HG03025 (cell line): Measurements from ENCODE around the gene TMEM123.

Source experiments
- ATAC-seq: cut with Tn5 transposase; IDR thresholded peaks from one replicate; pipeline ENCODE4 v1.9.1; 2021; ENCODE audit warnings: mild to moderate bottlenecking, moderate library complexity; ENCODE audit not compliant: unreplicated experiment, low FRiP score

The TMEM123 gene, protein sequence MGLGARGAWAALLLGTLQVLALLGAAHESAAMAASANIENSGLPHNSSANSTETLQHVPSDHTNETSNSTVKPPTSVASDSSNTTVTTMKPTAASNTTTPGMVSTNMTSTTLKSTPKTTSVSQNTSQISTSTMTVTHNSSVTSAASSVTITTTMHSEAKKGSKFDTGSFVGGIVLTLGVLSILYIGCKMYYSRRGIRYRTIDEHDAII

DNA sequence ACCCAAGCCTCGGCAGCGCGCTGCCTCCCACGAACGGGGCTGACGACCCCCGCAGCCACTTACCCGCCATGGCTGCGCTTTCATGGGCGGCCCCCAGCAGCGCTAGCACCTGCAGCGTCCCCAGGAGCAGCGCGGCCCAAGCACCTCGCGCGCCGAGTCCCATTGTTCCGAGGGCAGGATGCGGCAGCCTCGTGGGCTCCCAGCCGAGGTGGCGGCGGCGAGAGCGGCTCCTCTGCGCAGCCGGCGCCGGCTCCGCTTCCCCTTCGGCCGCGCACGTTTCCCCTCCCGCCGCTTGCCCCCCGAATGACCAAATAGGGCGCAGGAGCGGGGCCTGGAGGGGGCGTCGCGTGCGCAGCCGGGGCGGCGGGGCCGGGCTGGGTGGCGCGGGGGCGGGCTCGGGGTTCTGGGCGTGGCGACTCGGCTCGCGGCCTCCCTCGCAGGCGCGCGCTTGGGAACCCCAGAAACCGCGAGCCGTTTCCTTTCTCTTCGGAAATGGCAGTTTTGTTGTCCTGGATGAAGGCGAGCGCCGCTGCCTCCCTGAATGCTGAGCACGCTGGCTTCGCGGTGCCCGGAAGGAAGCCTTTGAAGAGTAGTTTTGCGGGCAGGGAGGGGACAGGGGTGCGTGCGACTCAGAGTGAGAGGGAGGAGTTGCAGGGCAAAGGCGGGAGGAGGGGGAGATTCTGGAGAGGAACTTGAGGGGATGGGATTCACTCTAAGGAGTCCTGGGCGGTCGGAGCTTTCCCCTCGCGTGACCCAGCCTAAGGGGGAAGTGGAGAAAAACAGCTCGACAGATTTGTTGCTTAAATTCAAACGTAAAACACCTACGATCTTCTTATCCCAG lies at the start of gene TMEM123:
Gene TMEM123 (minus strand): TSS at position 305 of the 841 bp plus-strand sequence. CDS start 142 bp downstream, at position 163.
- ATAC-seq: peak; percentile 63

- no peak for ATAC-seq
Measured at GRCh38 chr11:102500829-102501228, 48.3 kb upstream of the TMEM123 start.

DNA sequence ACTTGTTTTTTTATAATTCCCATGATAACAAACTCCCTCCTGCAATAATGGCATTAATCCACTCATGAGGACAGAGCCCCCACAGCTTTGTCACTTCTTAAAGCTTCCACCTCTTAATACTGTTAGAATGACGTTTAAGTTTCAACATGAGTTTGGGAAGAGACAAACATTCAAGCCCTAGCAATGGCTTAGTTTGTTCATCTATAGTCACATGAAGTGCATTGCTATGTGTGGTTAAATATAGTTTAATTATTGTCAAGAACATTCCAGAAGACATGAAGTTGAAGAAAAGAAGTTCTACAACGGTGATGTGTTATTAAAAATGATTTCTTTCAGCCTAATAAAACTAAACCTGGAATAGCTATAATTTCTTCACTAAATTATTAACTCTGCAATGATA lies 47.4 kb upstream of the TMEM123 start:
- ATAC-seq: no peak

DNA sequence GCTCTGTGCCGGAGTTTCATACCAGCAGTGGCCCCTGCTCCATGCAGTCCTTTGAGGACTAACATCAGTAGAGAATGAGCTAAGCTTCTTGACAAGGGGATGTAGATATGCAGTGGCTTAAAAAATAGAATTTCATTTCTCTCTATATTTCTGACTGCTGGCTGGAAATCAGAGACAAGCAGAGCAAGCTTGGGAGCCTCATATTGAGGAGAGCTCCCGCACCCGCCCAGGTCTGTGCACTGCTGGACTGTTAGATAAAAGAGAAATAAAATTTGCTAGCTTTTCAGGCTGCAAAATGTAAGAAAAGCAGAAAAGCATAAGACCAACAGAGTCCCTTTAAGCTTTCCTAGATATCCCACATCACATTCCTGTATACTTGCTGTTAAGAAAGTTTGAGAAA lies 46.6 kb upstream of the TMEM123 start:
- no peak for ATAC-seq

DNA sequence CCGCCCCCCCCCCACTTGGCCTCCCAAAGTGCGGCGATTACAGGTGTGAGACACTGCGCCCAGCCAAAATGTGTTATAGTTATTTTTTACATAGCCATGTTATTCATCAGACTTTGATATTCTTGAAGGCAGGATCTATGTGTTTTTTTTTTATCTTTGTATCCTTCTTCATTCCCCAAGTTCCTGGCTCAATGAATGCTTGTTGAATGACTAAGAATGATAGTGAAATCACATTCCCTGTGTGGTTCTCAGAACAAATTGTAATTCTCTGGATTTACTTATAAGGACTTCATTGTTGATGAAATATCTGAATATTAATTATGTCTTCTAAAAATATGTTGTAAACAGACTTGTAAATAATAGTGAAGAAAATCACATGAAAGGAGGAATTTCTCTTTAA lies 44.5 kb upstream of the TMEM123 start:
- no peak for ATAC-seq

GRCh38 chr11:102495161-102496042 lies 42.8 kb upstream of the TMEM123 start:
- ATAC-seq: peak; percentile 86

DNA sequence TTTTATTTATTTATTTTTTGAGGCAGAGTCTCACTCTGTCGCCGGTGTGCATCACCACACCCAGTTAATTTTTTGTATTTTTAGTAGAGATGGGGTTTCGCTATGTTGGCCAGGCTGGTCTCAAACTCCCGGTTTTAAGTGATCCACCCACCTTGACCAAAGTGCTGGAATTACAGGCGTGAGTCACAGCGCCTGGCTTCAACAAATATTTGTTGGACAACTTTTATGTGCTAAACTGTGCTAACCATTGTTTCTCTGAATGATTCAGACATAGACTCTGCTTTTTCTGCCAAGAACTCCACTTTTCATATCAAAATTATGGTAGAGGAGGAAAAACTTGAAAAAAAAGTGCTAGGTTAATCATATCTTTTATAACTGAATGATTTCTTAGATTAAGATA lies 41.7 kb upstream of the TMEM123 start:
- ATAC-seq: no peak

DNA sequence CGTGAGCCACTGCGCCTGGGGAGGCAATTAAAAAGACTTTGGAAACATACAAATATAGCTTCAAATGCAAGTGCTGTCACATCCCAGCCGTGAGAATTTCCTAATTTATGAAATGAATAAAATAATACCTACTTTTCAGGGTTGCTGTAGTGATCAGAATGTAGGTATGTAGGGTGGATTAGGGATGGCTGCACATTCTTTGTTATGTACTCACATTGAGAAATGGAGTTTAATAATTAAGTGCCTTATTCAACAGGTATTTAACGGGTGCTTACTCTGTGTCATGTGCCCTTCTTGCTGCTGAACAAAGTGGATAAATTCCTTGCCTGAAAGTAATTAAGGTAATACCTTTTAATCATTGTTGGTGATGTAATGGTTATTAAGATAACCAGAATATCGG lies 41.0 kb upstream of the TMEM123 start:
- ATAC-seq: no peak

DNA sequence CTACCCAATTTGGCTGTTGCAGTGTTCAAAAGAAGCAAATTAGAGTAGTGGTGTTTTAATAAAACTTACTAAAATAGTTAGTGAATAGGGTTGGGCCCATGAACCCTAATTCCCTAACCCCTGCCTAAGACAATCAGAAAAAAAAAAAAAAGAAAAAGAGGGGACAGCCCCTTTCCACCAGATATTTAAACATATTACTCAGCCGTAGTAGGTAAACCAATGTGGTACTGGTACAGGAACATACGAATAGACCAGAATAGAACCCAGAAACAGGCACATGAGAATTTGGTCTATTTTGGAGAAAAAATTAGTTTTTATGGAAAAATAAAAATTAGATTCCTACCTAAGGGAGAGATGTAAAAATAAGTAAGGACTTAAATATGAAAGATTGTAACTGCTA lies 39.4 kb upstream of the TMEM123 start:
- ATAC-seq: no peak

- no peak for ATAC-seq
Measured at GRCh38 chr11:102489186-102490145, 36.9 kb upstream of the TMEM123 start.

GRCh38 chr11:102488208-102488607 lies 35.6 kb upstream of the TMEM123 start:
- ATAC-seq: peak; percentile 81

DNA sequence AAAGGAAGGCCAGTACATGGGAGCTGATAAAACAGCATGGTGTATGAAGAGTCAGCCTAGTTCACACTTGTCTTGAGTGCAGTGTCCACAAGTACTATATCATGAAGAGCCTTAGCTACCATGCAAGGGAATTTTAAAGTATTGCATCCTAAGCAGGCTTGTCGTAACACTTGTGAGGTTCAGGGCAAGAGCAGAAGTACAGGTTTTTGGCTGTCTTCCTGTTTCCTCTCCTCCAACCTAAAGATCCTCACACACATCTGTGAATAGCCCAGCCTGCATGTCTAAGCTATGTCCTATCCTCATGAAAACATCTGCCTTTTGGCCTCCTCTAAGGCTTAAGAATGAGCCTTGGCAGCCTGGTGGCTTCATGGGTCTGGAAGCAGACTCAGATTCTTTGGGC lies 34.6 kb upstream of the TMEM123 start:
- no peak for ATAC-seq

GRCh38 chr11:102486584-102486983 lies 34.0 kb upstream of the TMEM123 start:
- no peak for ATAC-seq

DNA sequence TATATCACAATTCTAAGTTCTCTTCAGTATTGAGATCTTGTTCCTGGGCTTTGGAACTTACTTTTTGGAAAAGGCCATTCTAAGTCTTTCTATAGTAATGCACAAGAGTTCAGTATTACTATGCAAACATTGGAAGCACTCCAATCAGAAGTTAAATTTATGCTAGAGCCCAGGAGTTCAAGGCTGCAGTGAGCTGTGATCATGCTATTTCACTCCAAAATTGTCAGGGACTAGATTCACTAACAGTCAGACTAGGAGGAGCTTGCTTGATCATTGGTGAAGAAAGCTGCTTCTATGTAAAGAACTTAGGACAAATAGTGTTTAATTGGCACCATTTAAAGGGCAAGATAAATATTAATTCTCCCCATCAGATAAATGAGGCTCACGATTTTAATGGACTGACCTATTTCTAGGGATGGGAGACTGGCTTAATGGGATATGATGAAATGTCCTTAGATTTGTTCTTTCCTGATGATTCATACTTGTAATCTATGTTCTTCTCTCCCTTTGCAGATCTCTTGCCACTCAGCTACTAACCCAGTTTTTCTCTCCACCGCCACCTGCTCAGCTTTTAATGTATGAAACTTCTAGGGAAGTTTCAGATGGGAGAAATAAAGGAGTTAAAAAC lies 32.6 kb upstream of the TMEM123 start:
- no peak for ATAC-seq

DNA sequence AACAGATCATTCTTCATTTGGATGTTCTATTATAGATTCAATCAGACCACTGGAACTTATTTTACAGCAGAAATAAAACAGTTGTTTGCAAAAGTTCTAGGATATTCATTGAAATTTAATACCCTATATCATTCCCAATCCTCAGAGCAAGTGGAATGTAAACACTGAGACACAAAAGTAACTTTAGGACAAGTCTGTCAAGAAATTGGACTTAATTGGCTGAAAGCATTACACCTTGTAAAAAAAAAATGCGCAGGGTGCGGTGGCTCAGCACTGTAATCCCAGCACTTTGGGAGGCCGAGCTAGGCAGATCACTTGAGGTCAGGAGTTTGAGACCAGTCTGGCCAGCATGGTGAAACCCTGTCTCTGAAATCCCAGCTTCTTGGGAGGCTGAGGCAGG lies 29.9 kb upstream of the TMEM123 start:
- no peak for ATAC-seq

DNA sequence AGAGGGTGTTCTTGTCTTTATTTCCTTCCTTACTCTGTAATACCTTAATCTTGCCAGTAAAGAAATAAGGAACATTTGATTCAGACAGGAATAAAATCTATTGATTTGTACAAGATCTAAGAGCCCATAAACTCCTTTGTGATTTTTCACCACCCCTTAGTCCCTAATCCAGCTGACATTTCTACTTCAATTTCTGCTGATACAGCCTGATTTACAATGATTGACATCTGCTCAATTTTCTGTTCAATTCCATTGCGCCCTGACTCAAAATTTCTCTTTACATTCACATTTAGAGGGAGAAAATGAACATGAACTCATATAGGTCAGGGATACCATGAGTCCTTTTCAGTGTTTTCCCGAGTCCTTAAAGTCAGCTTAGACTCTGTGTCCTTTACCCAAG lies 27.2 kb upstream of the TMEM123 start:
- no peak for ATAC-seq

- no peak for ATAC-seq
Measured at GRCh38 chr11:102478673-102479299, 26.2 kb upstream of the TMEM123 start.

GRCh38 chr11:102476812-102477211 lies 24.2 kb upstream of the TMEM123 start:
- ATAC-seq: no peak

DNA sequence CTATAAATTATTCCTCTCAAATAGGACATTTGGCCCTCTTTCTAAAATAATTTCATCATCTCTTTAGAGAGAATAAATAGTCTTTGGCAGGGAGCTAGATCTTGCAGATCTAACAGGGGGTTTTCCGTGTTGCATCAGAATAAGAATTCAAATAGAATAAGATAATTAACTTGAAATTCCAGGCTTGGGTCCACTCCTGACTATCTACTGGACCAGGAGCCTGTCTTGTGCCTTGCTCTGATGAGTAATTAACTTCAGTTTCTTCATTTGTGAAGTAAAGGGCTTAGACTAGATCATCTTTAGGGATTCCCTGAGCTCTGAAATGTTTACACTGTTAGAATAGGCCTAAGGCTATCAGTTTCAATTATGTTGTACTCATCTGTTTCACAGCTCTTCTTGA lies 23.5 kb upstream of the TMEM123 start:
- no peak for ATAC-seq
